SHP77 treated with DMSO at 0.1 percent for 48 hours (cell line): Measurements from ENCODE around the gene DDIT3.

Source experiments
- DNase-seq: peaks from one replicate; lab custom pipeline; 2025; lab: John Stamatoyannopoulos, UW

The DDIT3 gene

DNA sequence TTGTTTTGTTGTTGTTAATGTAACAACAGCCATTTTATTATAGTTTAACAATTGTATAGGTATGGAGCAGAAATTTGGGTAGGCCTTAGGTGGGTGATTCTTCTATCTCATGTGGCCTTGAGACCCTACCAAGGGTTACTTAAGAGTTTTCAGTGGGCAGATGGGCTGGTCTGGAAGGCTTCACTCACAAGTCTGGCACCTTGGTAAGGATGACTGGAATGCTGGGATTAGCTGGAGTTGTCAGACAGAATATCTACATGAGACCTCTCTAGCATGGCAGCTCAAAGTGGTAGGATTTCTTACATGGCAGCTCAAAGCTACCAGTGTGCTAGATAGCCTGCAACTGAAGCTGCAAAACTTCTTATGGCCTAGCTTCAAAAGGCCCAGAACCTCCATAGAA, 34.6 kb downstream of the DDIT3 start:
- DNase-seq = no peak

DNA sequence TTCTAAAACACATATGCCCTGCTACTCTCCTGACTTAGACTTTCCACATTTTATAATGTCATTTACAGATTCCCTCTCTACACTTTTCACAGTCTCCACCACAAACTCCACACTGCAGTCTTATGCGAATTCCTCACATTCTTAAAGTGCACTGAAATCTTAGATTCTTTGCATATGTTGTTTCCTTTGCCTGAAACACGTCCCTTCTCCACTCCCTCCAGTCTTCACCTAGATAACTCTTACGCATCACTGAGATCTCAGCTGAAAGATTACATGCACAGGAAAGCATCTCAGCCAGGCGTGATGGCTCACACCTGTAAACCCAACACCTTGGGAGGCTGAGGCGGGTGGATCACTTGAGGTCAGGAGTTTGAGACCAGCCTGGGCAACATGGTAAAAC, 36.8 kb downstream of the DDIT3 start:
- no peak for DNase-seq

DNA sequence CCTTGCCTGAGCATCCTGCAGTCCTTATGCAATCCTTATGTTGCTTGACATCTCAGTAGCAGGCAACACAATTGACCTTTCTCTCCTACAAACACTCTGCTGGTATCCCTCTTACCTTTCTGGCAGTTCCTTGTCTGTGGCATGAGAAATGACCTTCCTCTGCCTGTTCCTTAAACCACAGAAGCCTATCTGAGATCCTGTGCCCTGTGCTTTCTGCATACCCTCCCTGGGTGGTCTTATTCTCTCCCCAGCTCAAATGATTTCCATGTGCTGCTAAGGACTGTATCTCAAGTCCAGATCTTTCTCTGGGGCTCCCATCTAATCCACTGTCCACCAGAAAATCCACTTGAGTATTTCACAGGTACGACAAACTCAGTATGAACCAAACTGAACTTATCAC, 38.6 kb downstream of the DDIT3 start:
- DNase-seq = no peak

DNA sequence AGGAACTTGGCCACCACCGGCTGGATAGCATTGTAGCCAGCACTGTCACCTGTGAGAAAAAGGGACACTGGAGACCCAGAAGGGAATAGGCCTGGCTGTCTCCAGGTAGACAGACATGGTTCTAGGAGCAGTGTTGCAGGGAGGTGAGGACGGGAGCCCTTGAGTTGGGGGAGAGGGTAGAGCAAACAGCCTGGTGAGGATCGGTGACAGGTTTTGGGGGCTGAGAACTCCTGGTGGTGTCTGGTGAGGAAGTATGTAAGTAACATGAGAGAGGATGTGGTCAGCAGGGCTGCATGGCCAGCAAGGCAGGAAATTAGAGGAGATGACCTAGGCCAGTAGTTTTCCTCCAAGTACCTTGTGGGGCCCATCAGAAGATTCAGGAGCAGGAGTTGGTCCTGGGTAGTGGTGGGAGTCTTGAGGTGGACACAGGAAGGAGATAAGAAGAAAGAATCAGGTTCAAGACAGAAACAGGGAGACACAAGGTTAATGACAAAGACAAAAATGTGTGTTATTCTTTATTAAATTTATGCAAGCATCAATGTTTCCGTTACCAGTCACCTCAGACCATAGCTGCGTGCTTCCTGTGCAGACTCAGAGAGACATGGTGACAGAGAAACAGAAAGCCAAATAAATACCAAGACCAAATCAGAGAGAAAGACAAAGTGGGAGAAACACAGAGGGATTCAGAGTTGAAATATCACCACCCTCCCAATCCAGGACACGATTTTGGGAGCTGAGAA, 40.8 kb downstream of the DDIT3 start, which contains the start of gene ARHGAP9:
Gene ARHGAP9, minus strand, starts transcription at position 491 of the 740 bp plus-strand sequence. Its CDS starts 460 bp downstream, at position 31.
- no peak for DNase-seq

DNA sequence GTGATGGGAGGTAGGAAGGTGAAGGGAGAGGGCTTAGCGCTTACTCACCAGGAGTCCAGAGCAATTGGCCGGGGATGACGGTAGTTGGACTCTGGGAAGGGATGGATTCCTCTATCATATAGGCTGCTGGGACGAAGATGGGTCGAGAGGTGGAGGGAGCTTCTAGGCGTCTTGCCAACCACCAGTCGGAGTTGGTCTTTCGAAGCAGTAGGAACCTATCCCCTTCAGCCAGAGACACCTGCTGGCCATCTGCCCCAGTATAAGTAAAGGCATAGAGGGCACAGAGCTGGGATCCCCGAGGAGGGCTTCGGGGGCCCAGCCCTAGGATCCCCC, 41.3 kb downstream of the DDIT3 start:
- DNase-seq = no peak

DNA sequence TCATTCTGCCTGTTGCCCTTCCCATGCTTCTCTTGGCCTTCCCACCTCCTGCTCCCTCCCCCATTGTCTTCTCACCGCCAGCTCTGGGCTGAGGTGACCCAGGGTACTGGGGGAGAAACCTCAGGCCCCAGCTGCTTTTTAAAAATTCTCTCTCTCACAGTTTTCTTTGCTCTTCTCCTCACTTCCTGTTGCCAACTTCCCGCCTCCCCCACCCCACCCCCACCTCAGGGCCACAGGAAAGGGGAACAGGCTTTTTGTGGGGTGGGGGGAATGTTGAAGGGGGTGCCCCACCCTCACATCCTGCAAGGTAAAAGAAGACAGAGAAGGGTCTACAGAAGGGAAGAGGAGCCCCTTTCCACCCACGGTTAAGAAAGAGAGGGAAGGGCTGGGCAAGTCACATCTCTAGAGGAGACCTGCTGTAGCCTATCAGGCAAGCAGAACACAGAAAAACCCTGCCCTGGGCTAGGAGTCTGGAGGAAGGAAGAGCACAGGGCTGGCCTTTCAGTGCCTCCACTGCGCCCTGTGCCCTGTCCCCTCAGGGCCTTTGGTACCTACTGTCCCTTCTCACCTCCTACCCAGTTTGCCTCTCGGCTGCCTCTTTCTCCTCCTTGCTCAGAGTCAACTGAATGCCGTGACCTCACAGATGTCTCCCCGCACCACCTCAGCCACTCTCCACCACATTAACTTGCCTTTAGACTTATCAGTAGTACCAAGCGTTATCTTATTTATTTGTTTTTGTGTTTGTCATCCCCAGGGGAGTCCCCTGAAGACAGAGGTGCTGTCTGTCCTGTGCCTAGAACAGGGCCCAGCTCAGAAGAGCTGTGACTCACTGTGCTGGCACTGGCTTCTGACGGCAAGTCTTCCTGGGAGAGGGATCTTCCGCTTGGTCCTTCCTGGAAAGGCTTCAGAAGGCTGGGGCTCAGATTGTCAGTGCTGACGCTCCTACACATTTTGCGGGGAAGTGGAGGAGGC, 42.3 kb downstream of the DDIT3 start:
- no peak for DNase-seq

DNA sequence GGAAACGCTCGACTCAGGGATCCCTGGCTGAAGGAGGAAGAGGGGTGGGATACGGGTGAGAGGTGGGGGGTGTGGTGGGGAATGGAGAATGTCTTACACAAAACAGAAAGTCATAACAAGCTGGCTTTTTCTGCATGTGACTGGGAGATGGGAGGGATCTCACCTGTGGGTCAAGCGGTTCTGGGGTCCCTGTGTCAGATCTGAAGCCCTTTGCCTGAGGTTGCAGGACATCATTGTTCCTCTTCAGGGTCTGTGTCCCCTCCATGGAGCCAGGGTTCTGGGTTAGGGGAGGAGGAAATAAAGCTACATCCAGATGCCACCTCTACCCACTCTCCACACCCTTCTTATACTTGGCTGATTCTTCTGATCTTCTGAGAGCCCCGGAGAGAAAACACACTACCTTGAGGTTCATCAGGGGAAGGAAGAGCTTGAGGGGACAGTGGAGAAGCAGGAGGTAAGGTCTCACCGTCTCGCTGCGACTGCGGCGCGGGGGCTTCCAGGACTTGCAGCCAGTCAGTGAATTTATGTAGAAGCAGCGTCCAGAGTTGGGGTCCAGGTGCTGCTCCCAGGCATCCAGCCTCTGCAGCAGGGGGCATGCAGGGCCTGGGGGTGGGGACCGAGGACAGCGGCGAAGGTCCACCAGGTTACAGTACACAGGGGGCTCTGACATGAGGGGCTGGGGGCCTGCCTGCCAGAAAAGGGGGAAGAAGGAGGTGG, 43.2 kb downstream of the DDIT3 start:
- DNase-seq = no peak

DNA sequence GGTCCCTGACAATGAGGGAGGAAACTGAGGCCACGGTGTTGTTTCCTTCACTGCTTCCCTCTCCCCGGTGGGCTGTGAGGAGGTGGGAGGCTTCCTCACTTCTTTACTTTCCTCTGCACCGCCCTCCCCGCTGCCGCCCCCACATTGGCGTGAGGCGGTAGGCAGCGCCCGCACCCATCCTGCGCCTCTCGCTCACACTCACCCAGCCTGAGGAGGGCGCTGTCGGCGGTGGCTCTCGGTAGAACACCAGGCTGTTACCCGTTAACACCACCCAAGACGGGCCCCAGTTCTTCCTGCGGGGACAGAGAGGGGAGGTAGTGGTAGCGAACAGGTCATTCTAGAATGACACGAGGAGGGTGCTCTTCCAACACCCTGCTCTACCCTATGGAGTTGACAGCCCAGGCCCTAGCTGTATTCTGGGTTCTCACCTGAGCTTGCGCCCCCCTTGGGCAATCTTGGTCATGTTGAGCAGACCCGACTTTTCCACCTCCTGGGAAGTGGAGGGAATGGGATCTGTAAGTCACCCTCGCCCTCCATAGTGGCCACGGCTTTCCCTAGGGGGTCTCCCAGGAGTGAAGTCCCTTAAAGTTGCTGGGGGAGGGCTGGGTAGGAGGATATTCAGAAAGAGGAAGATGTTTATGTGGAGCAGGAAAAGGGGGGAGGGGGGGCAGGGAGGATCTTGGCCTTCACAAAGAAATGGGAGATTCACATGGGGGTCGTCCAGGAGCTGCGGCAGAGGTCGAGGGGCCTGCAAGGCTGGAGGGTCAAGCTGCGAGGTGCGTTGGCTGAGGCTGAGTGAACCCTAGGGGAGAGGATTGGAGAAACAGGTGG, 43.9 kb downstream of the DDIT3 start:
- DNase-seq = no peak

DNA sequence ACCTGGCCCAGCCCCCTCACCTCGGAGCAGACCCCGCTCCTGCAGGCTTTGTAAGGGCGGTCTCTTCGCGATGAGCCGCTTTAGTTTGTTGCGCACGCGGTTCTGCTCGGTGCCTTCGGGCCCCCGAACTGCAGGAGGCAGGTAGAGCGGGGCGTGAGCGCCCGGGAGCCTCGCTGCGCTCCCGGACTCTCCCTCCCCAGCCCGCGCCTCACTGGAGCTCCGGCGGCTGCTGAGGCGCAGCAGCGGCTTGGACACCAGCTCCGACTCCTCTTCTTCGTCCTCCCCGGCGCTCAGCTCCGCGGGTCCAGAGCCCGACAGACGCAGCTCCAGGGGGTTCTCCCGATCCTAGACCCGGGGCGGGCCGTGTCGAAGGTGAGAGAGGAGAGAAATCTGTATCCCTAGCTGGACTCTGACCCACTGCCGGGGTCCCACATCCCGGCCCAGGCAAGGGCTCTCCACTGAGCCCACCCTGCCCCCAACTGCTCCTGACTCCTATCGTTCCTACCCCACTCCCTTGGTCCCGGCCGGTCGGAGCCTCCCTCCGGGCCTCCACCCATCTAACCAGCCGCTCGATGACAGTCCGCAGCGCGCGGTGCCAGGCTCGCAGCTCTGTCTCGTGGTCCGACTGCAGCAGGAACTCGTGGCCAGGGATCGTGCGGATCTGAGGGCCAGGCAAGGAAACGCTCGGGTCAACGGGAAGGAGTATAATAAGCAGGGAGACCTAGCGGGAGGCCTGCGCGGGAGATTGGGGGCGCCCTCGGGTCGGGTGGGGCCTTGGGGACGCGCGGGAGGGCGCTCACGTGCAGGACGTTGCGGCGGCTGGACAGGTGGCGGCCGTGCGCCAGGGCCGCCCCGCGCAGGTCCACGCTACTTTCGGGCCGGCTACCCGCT, 44.8 kb downstream of the DDIT3 start:
- no peak for DNase-seq

DNA sequence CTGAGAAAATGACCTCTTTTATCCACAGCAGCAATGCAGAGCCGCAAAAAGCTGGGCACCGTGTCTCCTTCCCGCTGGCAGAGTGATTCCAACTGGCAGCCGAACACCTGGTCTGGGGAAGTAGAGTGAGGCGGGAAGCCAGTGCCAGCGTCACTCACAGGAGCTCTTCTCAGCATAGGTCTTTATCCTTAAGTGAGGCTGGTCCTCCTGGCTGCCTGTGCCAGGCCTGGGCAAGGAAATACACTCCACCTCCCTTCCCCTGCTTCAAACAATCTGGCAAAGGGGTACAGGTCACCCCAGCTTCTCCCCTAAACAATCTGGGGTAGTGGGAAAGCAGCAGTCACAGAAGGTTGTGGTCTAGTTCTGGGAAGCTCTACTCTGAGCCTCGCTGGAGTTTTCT, 45.5 kb downstream of the DDIT3 start:
- no peak for DNase-seq

DNA sequence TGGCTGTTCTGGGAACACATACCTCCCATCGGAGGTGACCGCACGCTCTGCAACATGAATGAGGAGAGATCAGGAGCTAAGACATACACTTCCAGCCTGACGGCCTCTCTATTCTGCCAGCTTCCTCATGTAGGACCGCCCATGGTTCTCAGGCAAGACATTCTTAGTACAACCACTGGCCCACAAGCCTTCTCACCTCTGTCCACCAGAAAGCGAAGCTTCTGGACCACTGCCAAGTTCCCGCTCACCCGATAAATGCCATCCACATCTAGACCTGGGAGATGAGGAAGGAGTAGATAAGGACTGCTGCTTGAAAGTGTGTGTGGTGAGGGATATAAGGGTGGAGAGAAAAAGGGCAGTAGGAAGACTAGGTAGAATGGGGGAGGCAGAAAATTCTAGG, 45.9 kb downstream of the DDIT3 start:
- DNase-seq = no peak

DNA sequence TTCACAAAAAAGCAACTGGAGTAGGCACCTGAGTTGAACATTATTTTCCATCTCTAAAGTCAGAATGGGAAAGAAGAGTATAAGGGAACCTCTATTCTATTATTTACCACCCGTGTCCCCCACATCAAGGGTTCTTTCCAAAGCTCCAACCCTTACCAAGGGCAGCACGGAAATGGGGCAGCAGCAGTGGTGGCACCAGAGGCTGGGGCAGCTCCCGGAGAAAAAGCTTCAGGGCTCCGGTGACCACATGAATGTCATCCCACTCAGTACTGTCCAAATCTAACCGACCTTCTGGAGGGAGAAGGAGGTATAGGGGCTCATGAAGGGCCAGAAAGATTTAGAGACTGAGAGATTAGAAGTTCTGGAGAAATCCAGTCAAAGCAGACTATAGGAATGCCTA, 46.4 kb downstream of the DDIT3 start:
- DNase-seq = no peak

DNA sequence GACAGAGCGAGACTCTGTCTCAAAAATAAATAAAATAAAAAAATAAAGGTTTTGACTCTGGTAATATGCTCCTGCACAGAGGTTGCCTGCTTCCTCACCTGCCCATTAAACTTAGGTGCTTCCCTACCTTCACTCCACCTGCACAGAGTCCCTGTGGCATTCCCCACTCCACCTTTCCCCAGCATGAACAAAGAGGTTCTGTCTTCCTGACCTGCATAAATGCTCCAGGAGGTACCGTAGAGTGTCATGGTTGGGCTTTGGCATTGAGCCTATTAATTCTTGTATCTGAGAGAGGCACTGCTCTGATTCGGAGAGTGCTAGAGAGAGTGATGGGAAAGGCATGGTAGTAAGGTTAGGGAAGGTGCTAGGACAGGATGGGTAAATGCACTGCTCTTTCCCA, 46.9 kb downstream of the DDIT3 start:
- DNase-seq = no peak

DNA sequence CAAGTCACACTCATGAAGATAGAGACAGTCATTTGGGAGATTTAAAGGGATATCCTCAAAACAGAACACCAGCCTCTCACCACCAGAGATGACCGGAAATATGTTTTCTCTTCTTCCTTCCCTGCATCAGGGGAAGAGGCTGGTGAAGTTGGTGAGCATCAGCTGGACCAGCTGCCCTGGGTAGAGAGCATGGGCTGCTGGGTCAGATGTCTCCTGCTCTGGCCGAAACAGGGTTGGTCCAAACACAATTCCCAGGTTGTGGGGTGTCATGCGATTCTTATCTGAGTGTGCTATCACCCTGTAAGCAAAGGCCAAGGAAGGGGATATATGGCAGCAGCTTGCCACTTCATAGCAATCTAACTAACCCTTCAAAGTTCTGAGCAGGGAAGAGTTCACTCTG, 47.9 kb downstream of the DDIT3 start:
- DNase-seq = no peak

DNA sequence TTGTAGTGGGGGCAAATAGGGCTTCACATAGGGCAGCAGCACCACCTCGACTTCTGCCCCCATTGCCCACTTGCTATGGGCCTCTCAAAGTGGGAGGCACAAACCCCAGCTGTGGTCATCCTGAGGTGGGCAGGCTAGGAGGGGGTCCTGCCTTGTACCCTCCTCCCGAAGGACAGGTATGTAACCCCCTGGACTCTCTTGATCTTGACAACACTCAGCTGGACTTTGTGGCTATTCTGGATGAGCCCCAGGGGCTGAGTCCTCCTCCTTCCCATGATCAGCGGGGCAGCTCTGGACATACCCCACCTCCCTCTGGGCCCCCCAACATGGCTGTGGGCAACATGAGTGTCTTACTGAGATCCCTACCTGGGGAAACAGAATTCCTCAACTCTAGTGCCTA, 48.7 kb downstream of the DDIT3 start:
- DNase-seq = no peak

DNA sequence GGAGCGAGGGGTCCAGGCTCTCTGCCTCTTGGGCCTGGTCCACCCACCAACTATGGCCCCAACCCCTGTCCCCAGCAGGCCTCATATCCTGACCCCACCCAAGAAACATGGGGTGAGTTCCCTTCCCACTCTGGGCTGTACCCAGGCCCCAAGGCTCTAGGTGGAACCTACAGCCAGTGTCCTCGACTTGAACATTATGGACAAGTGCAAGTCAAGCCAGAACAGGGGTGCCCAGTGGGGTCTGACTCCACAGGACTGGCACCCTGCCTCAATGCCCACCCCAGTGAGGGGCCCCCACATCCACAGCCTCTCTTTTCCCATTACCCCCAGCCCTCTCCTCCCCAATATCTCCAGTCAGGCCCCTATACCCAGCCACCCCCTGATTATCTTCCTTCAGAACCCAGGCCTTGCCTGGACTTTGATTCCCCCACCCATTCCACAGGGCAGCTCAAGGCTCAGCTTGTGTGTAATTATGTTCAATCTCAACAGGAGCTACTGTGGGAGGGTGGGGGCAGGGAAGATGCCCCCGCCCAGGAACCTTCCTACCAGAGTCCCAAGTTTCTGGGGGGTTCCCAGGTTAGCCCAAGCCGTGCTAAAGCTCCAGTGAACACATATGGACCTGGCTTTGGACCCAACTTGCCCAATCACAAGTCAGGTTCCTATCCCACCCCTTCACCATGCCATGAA, 49.2 kb downstream of the DDIT3 start:
- no peak for DNase-seq

DNA sequence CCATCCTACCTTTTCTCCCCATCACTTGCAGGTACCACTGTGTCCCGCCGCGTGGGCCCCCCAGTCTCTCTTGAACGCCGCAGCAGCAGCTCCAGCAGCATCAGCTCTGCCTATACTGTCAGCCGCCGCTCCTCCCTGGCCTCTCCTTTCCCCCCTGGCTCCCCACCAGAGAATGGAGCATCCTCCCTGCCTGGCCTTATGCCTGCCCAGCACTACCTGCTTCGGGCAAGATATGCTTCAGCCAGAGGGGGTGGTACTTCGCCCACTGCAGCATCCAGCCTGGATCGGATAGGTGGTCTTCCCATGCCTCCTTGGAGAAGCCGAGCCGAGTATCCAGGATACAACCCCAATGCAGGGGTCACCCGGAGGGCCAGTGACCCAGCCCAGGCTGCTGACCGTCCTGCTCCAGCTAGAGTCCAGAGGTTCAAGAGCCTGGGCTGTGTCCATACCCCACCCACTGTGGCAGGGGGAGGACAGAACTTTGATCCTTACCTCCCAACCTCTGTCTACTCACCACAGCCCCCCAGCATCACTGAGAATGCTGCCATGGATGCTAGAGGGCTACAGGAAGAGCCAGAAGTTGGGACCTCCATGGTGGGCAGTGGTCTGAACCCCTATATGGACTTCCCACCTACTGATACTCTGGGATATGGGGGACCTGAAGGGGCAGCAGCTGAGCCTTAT, 49.9 kb downstream of the DDIT3 start:
- DNase-seq = no peak

DNA sequence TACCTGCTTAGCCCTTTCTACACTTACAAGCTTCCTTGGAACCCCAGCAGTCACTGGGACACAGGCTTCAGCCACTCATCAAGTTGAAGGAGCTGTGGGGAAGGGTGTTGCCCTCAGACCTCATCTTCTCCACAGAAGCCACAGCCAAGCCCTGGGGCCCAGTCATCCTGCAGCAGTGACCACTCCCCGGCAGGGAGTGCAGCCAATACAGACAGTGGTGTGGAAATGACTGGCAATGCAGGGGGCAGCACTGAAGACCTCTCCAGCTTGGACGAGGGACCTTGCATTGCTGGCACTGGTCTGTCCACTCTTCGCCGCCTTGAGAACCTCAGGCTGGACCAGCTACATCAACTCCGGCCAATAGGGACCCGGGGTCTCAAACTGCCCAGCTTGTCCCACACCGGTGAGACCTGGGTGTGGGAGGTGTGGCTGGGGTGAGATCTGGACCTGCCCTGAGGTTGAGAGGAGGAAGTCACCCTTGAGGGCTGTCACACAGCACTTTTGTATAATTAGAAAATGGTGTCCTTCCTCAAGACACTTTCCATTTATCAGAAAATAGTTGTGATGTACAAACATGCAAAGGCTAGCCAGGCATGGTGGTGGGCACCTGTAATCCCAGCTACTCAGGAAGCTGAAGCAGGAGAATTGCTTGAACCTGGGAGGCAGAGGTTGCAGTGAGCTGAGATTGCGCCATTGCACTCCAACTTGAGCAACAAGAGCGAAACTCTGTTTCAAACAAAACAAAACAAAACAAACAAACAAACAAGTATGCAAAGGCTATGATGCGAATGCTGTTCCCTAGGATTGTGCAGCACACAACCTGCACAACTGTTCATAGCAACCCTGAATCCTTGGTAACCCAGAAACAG, 50.8 kb downstream of the DDIT3 start:
- DNase-seq = no peak

DNA sequence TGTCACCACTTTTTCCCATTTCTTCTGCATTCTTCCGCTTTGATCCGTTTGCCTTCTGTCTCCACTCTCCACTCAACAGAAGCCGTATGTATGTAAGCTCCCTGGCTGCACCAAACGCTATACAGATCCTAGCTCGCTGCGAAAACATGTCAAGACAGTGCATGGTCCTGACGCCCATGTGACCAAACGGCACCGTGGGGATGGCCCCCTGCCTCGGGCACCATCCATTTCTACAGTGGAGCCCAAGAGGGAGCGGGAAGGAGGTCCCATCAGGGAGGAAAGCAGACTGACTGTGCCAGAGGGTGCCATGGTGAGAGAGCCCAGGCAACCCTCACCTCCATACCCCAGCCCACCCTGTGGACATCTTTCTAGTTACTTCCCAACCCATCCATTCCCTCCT, 52.4 kb downstream of the DDIT3 start:
- DNase-seq = no peak
